ENCODE data around the gene DERL3.

DNA sequence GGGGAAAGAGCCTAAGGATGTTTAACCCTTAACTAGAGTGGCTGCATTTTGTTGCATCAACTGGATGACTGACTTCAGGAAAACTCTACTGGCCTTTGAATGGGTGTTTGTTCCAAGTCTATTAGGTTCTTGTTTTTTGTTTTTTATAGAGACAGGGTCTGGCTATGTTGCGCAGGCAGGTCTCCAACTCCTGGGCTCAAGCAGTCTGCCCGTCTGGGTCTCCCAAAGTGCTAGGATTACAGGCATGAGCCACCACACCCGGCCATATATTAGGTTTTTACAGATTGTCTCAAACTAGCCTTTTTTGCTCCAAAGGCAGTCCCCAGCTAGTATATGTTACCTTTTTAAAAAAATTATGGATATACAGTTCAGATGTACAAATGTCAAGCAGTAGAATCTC lies 50.9 kb downstream of the DERL3 start:
- TF ChIP-seq, protein P1, sequence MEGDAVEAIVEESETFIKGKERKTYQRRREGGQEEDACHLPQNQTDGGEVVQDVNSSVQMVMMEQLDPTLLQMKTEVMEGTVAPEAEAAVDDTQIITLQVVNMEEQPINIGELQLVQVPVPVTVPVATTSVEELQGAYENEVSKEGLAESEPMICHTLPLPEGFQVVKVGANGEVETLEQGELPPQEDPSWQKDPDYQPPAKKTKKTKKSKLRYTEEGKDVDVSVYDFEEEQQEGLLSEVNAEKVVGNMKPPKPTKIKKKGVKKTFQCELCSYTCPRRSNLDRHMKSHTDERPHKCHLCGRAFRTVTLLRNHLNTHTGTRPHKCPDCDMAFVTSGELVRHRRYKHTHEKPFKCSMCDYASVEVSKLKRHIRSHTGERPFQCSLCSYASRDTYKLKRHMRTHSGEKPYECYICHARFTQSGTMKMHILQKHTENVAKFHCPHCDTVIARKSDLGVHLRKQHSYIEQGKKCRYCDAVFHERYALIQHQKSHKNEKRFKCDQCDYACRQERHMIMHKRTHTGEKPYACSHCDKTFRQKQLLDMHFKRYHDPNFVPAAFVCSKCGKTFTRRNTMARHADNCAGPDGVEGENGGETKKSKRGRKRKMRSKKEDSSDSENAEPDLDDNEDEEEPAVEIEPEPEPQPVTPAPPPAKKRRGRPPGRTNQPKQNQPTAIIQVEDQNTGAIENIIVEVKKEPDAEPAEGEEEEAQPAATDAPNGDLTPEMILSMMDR (IDR thresholded peaks at IDR 0.05) = no peak
- TF ChIP-seq EP300 (IDR thresholded peaks at IDR 0.05) (no peak), POLR2A (IDR thresholded peaks at IDR 0.05) (no peak), POLR2AphosphoS5 (IDR thresholded peaks at IDR 0.05) (no peak)

All from gastroesophageal sphincter (tissue), 3 donors.